NCI-H1694 treated with DMSO at 0.1 percent for 48 hours (cell line): ENCODE data around the gene ZNF569.
A peak's percentile ranks its signal among the peaks of the same experiment; 100 is the strongest.
"Not testable (repeated sequence)": the region's sequence is repeated elsewhere in the genome, so short reads cannot be mapped to it uniquely, and the experiment has no call there.

ENCODE experiments used
- DNase-seq: peaks from one replicate; lab custom pipeline; 2025; lab: John Stamatoyannopoulos, UW

ZNF569 gene

DNA sequence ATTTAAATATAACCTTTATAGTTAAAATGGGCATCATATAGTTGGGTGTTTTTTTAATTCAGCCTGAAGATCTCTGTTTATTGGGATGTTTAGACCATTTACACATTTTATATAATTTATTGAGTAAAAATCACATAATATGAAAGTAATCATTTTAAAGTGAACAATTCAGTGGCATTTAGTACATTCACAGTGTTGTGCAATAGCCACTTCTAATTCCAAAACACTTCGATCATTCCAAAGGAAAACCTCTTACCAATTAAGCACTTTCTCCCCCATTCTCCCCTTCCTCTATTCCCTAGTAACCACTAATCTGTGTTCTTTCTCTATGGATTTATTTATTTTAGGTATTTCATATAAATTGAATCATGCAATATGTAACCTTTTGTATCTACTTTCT lies 66.2 kb downstream of the ZNF569 start:
- DNase-seq = no peak

DNA sequence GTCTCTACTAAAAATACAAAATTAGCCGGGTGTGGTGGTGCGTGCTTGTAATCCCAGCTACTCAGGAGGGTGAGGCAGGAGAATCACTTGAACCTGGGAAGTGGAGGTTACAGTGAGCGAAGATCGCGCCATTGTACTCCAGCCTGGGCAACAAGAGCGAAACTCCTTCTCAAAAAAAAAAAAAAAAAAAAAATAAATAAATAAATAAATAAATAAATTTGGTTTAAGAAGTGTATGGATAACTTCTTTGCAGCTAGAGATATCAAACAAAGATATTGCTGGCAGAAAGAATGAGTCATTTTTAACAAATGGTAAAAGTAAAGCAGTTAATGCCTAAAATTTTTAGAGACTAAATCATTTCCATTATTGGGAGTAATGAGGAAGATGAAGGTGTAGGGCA lies 75.8 kb downstream of the ZNF569 start:
- DNase-seq = not testable (repeated sequence)

DNA sequence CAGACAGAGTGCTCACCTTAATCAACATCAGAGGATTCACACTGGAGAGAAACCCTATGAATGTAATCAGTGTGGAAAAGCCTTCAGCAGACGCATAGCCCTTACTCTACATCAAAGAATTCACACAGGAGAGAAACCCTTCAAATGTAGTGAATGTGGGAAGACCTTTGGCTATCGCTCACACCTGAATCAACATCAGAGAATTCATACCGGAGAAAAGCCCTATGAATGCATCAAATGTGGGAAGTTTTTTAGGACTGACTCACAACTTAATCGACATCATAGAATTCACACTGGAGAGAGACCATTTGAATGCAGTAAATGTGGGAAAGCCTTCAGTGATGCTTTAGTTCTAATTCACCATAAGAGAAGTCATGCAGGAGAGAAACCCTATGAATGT lies 78.0 kb downstream of the ZNF569 start:
- no peak for DNase-seq

DNA sequence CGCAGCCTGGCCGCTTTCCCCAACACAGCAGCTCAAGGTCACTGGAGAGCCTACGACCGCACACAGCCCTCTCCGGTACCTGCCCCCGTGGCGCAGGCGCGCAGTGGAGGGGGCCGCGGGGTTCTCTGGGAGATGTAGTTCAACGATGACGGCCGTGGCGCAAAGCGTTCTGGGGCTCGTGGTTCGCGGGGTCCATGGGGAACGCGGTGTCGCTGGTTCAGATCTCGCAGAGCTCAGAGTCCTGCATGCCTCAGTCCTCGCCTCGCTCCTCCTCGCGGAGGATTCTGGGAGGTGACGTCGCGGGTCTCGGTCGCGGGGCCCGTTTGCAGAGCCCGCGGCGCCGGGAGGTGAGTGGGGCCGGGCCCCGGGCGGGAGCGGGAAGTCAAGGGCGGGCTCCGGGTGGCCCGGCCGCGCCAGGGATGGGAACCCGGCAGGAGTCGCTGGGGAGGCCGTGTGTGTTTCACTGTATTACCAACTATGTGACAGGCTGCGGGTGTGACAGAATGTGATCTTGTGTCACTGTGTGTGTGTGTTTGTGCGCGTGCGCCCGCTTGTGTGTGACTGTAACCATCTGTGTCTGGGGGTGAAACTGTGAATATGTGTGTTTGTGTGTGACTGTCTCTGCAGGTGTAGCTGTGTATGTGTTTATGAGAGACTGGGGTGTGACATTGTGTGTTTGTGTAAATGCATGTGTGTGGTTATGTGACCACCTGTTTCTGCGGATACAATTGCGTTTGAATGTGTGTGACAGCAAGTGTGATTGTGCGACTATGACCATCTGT lies 96.2 kb downstream of the ZNF569 start, which contains the start of gene ZNF527:
Gene ZNF527 (plus strand): TSS at position 220 of the 782 bp plus-strand sequence. CDS start 3,100 bp downstream, outside the sequence.
- DNase-seq = peak; percentile 95

DNA sequence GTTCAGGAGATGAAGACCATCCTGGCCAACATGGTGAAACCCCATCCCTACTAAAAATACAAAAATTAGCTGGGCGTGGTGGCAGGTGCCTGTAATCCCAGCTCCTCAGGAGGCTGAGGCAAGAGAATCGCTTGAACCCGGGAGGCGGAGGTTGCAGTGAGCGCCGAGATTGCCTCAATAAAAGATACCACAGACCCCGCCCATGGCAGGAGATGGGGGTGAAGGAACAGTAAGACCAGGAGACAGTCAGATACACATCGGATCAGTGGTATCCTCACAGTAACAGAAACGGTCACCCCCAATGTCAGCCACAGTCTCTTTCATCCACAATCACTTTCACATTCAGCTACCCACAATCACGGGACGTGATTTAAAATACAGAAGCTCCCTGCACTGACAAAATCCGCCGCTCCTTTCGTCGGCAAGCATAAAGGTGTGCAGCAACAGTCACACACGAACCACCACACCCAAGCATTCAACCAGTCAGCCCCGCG lies 96.8 kb downstream of the ZNF569 start:
- DNase-seq = not testable (repeated sequence)

DNA sequence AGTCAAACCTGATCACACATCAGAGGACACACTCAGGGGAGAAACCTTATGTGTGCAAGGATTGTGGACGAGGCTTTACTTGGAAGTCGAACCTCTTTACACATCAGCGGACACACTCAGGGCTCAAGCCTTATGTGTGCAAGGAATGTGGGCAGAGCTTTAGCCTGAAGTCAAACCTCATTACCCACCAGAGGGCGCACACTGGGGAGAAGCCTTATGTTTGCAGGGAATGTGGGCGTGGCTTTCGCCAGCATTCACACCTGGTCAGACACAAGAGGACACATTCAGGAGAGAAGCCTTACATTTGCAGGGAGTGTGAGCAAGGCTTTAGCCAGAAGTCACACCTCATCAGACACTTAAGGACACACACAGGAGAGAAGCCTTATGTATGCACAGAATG lies 104.5 kb downstream of the ZNF569 start:
- no peak for DNase-seq

DNA sequence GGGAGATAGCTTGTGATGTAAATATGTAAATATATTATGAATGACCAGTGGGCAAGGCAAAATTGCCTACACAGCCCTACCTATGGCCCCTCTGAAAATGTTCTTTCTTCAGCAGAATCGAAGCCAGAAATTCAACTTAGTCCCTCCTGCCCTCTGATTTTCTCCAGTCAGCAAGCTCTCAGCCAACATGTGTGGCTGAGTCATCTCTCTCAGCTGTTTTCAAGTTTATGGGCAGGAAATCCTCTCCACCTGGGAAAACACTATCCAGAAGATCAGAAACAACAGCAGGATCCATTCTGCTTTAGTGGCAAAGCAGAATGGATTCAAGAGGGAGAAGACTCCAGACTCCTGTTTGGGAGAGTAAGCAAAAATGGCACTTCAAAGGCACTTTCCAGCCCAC lies 105.2 kb downstream of the ZNF569 start:
- DNase-seq = no peak
